NCI-H2171 treated with DMSO at 0.1 percent for 48 hours (cell line): ENCODE data around the gene GLB1L2.
A peak's percentile ranks its signal among the peaks of the same experiment; 100 is the strongest.
"Not testable (repeated sequence)": the region's sequence is repeated elsewhere in the genome, so short reads cannot be mapped to it uniquely, and the experiment has no call there.

Experiments used
- DNase-seq: peaks from one replicate; lab custom pipeline; 2025; lab: John Stamatoyannopoulos, UW

The GLB1L2 gene

GRCh38 chr11:134328433-134328832 lies 3.4 kb upstream of the GLB1L2 start:
- no peak for DNase-seq

- no peak for DNase-seq
These were observed 1.0 kb upstream of the GLB1L2 start for GRCh38 chr11:134330611-134331353.

GRCh38 chr11:134332189-134332631 lies 422 bp downstream of the GLB1L2 start:
- no peak for DNase-seq

GRCh38 chr11:134332782-134333181 lies 994 bp downstream of the GLB1L2 start:
- DNase-seq = no peak

- DNase-seq = no peak
These were observed 1.5 kb downstream of the GLB1L2 start for GRCh38 chr11:134333312-134333711.

- no peak for DNase-seq
These were observed 2.2 kb downstream of the GLB1L2 start for GRCh38 chr11:134333946-134334345.

- no peak for DNase-seq
These were observed 3.2 kb downstream of the GLB1L2 start for GRCh38 chr11:134334796-134335571.

- no peak for DNase-seq
These were observed 5.3 kb downstream of the GLB1L2 start for GRCh38 chr11:134337051-134337450.

GRCh38 chr11:134338068-134338467 lies 6.3 kb downstream of the GLB1L2 start:
- no peak for DNase-seq

- no peak for DNase-seq
These were observed 6.9 kb downstream of the GLB1L2 start for GRCh38 chr11:134338654-134339053.

- DNase-seq = no peak
These were observed 8.0 kb downstream of the GLB1L2 start for GRCh38 chr11:134339756-134340155.

- no peak for DNase-seq
These were observed 8.7 kb downstream of the GLB1L2 start for GRCh38 chr11:134340354-134340964.

- DNase-seq = no peak
These were observed 10.2 kb downstream of the GLB1L2 start for GRCh38 chr11:134341805-134342571.

- no peak for DNase-seq
These were observed 11.0 kb downstream of the GLB1L2 start for GRCh38 chr11:134342572-134343340.

- no peak for DNase-seq
These were observed 11.9 kb downstream of the GLB1L2 start for GRCh38 chr11:134343646-134344045.

- DNase-seq = not testable (repeated sequence)
These were observed 12.9 kb downstream of the GLB1L2 start for GRCh38 chr11:134344497-134345236.

- DNase-seq = no peak
These were observed 13.4 kb downstream of the GLB1L2 start for GRCh38 chr11:134345237-134345550.

GRCh38 chr11:134346101-134346975 lies 14.6 kb downstream of the GLB1L2 start:
- DNase-seq = peak; percentile 14

GRCh38 chr11:134346976-134347350 lies 15.2 kb downstream of the GLB1L2 start:
- DNase-seq = no peak

GRCh38 chr11:134347441-134347840 lies 15.7 kb downstream of the GLB1L2 start:
- no peak for DNase-seq
